ENCODE data around the gene TBC1D22A.

The TBC1D22A gene

GRCh38 chr22:47011859-47012258, 249.4 kb downstream of the TBC1D22A start:
- no peak for TF ChIP-seq CTCF (IDR thresholded peaks at IDR 0.05; ENCODE audit: extremely low read depth, missing control alignments)
- DNase-seq (ENCODE audit: low spot score): no peak

DNA sequence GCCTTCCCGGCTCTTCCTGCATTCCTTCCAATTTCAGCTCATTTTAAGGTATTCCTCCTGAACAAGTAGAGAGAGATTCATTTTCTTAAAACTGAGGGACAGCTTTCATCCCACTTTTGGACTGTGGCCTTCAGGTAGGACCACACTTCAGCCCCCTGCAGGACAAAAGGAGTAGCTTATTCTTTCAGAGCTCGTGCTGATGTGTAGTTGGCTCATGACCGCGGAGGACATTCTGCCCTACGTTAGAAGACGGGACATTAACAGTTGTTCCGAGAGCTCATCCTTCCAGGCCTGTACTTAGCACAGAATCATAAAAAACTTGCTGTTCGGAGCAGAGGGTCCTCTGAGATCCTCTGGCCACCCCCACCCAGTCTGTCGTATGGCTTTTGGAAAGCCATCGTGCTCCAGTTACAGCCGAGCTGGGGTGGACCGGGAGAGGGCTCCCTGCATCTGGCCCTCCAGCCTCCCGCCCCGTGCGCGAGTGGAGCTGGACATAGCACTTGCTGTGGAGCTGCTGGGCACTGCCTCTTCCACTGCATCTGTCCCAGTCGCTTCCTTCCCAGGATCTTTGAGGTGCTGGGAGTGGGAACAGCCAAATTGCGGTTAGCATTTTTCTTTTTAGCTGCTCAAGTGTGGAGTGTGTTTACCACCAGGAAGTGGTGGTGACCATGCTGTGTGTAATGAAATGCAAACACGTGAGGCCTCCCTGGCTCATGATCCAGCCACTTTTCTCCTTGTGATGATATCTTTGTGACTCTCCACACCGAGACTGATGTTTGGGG, 250.3 kb downstream of the TBC1D22A start:
- no peak for TF ChIP-seq CTCF (IDR thresholded peaks at IDR 0.05; ENCODE audit: extremely low read depth, missing control alignments)
- DNase-seq (ENCODE audit: low spot score): no peak

DNA sequence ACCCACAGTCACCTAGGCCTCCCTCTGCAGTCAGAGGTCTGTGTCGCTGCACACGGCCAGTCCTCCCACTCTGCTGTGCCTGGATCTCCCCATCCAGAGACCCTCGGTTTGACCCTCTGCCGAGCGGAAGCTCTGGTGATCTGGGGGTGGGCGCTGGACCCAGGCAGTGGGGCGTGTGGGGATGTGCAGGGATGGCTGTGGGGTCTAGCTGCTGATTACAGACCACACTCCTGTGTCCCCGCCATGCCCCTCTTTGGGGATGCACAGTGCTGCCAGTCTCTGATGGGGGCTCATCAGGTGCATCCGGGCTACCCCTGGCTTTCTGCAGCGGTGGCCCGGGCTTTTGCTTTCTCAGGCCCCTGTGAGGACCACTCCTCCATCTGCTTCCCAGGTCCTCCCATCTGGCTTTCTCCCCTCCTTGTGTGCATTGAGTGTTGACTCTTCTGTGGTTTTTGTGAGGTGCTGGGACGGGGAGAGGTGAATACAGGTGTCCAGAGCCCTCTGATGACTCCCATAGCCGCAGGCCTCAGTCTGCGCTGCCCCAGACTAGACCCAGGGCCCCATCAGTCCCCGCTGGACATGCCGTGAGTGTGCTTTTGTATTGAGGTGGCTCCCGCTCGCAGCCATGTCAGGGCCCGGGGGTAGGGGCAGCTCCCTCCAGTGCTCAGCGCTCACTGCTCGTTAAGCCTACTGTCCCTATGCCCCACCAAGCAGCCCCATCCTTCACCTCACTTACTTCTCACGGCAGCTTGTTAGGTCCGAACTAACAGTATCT, 251.6 kb downstream of the TBC1D22A start:
- no peak for TF ChIP-seq CTCF (IDR thresholded peaks at IDR 0.05; ENCODE audit: extremely low read depth, missing control alignments)
- DNase-seq (ENCODE audit: low spot score): no peak

GRCh38 chr22:47014636-47015345, 252.3 kb downstream of the TBC1D22A start:
- no peak for TF ChIP-seq CTCF (IDR thresholded peaks at IDR 0.05; ENCODE audit: extremely low read depth, missing control alignments)
- no peak for DNase-seq (ENCODE audit: low spot score)

- no peak for DNase-seq (ENCODE audit: low spot score)
- no peak for TF ChIP-seq CTCF (IDR thresholded peaks at IDR 0.05; ENCODE audit: extremely low read depth, missing control alignments)
These were observed 253.2 kb downstream of the TBC1D22A start for GRCh38 chr22:47015589-47016178.

DNA sequence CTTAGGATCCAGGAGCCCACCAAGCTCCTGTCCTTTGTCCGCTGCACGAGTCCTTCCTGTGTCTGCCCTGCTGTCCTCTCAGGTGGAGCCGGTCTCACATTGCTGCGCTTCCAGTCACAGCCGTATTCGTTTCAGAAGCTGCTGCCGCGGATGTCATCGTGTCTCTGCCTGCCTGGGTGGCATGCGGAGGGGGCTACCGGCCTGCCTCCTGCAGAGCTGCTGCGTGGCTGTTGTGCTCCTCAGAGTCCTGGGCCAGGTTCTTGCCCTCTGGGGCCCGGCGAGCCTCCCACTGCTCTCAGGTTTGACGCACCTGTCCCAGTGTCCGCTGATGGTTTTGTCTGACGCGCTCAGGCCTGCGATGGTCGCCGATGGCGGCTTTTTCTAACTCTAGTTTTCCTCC, 254.2 kb downstream of the TBC1D22A start:
- DNase-seq (ENCODE audit: low spot score): no peak
- TF ChIP-seq CTCF (IDR thresholded peaks at IDR 0.05; ENCODE audit: extremely low read depth, missing control alignments): no peak
